Right ventricle myocardium inferior (tissue), 1 donor: ENCODE results near the gene PIAS4. TPM values are rescaled to one million over a fixed set of nuclear protein-coding genes. Genes with fewer than 3 reads are reported as not detected.

Source experiments
- ATAC-seq: fragments of 200-7000 bp; cut with Tn5 transposase; one replicate; pipeline ENCODE4 v1.9.1; 2020; ENCODE audit warnings: mild to moderate bottlenecking, moderate library complexity
- DNase-seq: peaks from one replicate; pipeline ENCODE4 v3.0.0; 2021; ENCODE audit errors: missing footprints
- intact Hi-C: fragments of 100-400 bp; cut with DNase I; formaldehyde crosslinking; loops from one replicate; pipeline ENCODE4 v1.11.0; 2022
- microRNA-seq: library from miRNA; unstranded; fragments of <30 nt; microRNA quantifications from one replicate; pipeline ENCODE4 v1.2.0, GENCODE V29; 2020
- total RNA-seq: library from RNA; stranded (reverse); fragmentation: NEBNext Ultra II Directional; extraction: Animal tissue kit (Norgen Biotek cat#: 25700); gene quantifications from one replicate; pipeline ENCODE4 v1.2.1, GENCODE V29; 2021
- donor health status: DM: no; HTN: yes; CAD: no; lungs with severe emphysema.

The PIAS4 gene
- total RNA-seq, 1 donor from 2014 or later = 16.1 TPM

DNA sequence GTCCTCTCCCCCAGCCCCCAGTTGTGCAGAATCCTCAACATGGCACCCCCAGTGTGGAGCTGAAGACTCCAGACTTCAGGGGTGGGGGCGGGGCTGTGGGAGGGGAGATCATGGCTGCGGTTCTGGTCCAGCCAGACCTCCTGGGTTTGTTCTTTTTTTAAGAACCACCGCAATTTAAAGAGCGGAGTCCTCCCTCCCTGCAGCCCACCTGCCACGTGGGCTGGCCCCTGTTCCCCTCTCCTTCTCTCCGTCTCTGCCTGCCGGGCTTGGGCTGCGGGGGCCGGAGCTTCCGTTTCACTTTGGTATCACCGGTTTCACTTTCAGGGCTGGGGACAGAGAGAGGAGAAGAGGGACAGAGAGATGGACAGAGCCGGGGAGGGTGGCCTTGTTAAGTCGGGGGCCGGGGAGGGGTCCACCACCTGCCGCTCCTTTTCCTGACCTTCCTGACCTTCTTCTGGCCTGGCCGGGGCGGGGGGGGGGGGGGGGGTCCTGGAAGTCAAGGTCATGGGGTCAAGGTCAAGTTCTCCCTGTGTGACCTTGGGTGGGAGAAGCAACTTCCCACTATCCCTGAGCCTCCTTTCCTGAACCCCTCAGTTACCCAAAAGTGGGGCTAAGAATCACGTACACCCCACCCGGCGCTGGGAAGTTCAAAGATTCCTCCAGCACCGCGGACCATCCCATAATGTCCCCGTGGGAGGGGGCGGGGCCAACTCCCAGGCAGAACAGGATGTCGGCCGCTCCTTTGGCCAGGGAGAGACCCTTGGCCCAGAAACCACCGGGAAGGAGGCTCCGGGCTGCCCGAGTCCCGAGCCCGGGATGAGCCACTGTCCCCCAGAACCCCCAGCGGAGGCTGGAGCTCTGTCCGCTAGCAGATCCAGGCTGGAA lies 70.5 kb downstream of the PIAS4 start:
- intact Hi-C loops = no loop called here
- ATAC-seq (peak; percentile 79), DNase-seq (peak; percentile 89)

GRCh38 chr19:4080473-4080872 lies 72.9 kb downstream of the PIAS4 start:
- ATAC-seq = no peak
- intact Hi-C loops = loop anchor here (2.0 kb wide), 1 partner anchor 38 kb away; no protein-coding TSS in a partner anchor

GRCh38 chr19:4081441-4082129 lies 74.0 kb downstream of the PIAS4 start:
- intact Hi-C loops = loop anchor here (2.0 kb wide), 1 partner anchor 37 kb away; no protein-coding TSS in a partner anchor
- ATAC-seq = no peak
- DNase-seq = no peak

More at GRCh38 chr19:4080473-4080872, 72.9 kb downstream of the PIAS4 start:
- no peak for DNase-seq

DNA sequence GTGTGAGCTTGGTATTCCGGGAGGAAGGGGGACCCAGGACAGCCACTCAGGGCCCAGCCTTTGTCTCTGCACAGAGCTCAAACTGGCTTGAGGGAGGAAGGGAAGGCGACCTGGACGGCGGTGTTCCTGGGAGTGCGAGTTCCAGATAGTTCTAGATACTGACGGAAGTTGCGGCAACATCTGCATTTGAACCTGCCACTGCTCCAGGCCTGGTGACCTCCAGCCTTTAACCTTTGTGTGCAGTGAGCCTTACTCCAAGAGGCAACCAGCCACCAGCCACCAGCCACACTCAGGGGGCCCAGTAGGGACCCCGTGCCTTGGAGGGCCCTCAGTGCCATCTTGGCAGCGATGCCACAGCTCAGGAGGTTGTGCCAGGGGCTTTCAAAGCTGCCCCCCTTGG lies 74.6 kb downstream of the PIAS4 start:
- ATAC-seq = no peak
- intact Hi-C loops = no loop called here

DNA sequence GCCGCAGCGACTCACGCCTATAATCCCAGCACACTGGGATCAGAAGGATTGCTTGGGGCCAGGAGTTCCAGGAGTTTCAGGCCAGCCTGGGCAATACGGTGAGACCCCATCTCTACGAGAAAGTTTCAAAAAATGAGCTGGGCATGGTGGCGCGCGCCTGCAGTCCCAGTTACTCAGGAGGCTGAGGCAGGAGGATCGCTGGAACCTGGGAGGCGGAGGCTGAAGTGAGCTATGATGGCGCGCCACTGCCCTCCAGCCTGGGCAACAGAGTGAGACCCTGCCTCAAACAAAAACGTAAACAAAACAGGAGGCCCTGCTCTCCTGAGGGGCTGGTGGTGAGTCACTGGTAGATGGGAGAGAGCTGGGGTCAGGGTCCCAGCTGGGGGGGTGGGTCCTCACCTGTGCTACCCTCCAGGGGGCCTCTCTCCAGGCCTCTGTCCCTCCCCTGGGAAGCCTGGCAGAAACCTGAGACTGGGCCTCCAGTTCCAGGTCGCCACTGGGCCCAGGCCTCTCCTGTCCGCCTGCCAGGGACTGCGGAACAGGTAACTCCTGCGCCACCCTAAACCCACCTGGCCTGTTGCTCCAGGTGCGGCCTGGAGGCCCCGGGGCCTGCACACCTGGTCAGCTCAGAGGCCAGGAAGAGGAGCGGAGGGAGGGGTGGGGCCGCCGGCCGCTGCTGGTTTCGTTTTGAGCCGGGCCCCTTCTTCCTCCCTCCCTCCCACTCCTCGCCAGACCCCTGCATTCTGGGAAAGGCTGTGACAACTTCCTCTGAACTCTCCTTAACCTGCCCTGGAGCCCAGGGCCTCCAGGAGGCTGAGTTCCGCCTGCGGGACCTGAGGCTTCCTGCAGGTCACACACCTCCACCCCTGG lies 76.4 kb downstream of the PIAS4 start:
- DNase-seq (no peak), ATAC-seq (no peak)
- intact Hi-C loops = no loop called here

More for the DNA sequence above, 74.6 kb downstream of the PIAS4 start:
- DNase-seq = no peak

DNA sequence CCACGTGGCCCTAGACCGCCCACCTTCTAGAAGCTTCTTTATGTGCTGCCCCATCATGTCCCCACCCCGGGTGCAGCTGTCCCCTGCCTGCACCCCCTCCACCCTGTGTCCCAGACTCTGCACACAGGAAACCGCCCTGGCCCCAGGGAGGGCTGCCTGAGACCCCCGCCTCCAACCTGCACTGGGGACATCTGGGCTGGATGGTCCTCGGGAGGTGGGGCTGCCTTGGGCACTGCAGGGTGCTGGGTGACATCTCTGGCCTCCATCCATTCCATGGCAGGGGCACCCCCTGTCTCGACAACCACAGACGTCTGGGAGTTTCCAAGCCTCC lies 77.0 kb downstream of the PIAS4 start:
- ATAC-seq (no peak), DNase-seq (no peak)
- intact Hi-C loops = no loop called here

GRCh38 chr19:4086411-4086867 lies 78.9 kb downstream of the PIAS4 start:
- intact Hi-C loops = no loop called here
- DNase-seq (no peak), ATAC-seq (no peak)

DNA sequence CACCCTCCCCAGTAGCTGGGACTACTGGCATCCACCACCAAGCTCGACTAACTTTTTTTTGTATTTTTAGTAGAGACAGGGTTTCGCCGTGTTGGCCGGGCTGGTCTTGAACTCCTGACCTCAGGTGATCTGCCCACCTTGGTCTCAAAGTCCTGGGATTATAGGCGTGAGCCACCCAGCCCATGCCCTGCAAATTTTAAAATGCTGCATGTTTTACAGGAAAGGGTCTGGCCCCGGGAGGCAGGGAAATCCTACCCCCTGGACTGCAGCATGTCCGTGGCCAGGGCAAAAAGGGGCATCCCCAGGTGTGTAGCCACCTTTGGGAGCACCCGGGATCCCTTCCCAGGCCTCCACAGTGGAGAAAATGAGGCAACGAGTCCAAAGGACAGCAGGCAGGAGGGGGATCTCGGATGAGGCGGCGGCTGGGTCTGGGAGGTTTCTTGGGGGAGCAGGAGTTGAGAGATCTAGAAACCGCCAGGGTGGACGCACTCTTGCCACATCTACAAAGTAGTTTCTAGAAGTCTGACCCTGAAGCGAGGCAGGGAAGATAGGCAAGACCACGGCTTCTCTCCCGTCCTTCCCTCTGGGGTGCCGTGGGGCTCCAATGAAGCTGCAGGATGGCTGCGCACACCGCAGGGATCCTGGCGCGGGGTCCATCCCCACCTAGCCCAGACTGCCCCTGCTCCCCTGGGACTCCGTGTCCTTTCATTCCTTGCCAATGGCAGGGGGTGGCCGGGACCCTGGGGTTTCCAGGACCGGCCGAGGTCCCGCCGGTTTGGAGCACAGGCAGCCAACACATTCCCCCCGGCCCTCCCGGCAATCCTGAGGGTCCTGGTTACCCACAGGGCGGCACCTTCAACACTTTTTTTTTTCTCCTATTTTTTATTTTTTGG lies 80.5 kb downstream of the PIAS4 start:
- ATAC-seq = no peak
- DNase-seq = no peak
- intact Hi-C loops = no loop called here

GRCh38 chr19:4088975-4089374 lies 81.4 kb downstream of the PIAS4 start:
- intact Hi-C loops = no loop called here
- ATAC-seq = no peak

More at GRCh38 chr19:4088975-4089374, 81.4 kb downstream of the PIAS4 start:
- no peak for DNase-seq

Small RNA genes within 50 kb of the gene (microRNA-seq; reads per million reads assigned to microRNA genes)
- gene MIR637 = not detected

Other genes starting within 250 kb of the PIAS4 start
- 12.7 TPM for gene APBA3, start 246.0 kb upstream of the PIAS4 start, total RNA-seq
- gene MRPL54, start 245.1 kb upstream of the PIAS4 start, total RNA-seq = 73.8 TPM
- gene RAX2, start 235.5 kb upstream of the PIAS4 start, total RNA-seq = not detected
- 0.43 TPM for gene MATK, start 221.4 kb upstream of the PIAS4 start, total RNA-seq
- not detected for gene ZFR2, start 138.7 kb upstream of the PIAS4 start, total RNA-seq
- not detected for gene ATCAY, start 127.1 kb upstream of the PIAS4 start, total RNA-seq
- gene NMRK2, start 74.7 kb upstream of the PIAS4 start, total RNA-seq = 627 TPM
- gene DAPK3, start 36.6 kb upstream of the PIAS4 start, total RNA-seq = 67.5 TPM
- 2,154 TPM for gene EEF2, start 22.3 kb upstream of the PIAS4 start, total RNA-seq
- 30.8 TPM for gene ZBTB7A, start 59.2 kb downstream of the PIAS4 start, total RNA-seq
- gene MAP2K2, start 116.4 kb downstream of the PIAS4 start, total RNA-seq = 138 TPM
- not detected for gene CREB3L3, start 145.9 kb downstream of the PIAS4 start, total RNA-seq
- 10.4 TPM for gene SIRT6, start 174.8 kb downstream of the PIAS4 start, total RNA-seq
- gene ANKRD24, start 175.0 kb downstream of the PIAS4 start, total RNA-seq = 0.19 TPM
- 0.73 TPM for gene EBI3, start 221.8 kb downstream of the PIAS4 start, total RNA-seq
- 9.2 TPM for gene YJU2, start 239.3 kb downstream of the PIAS4 start, total RNA-seq